ENCODE measurements around the gene KIAA1958. TPM values are rescaled to one million over a fixed set of nuclear protein-coding genes. Genes with fewer than 3 reads are reported as not detected.

KIAA1958 gene
- total and polyA plus RNA-seq, 10 of the 15 experiments (the other 5 are each of a cell fraction or from before 2014, with no cell fraction given) = 0.53 to 8.7 (median 4.0) TPM

DNA sequence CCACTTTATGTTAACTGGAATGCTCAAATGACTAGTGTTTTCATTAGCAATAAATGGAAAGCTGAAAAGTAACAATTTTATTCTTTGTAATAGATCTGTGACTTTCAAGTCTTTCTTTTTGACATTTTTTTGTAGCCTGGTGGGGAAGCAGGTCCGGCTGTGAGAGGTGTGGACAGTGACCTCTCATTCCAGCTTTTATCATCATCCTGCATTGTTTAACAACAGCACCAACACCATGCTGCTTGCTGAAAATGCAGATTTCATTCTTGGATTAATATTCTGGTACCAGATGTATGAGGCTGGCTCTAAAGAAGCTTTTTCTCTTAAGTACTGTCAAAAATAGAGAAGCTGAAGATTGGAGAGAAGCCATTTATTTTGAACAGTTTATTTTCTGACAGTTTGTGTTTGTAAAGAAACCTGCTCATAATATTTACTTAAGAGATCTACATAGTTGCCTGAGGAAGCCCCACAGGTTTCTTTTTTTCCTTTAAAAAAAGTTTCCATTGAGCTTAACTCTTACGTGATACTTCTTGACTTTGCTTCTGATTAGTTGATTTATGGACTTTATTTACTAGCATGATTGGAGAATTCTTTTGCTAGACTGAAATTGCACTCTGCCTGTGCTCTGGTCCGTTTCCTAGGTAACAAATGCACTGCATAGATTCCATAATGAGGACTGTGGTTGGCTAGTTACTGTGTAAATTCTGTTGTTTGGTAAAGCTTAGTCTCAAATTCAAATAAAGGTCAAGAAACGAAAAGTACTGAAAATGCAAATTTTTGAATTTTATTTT, 3.4 kb downstream of the KIAA1958 start:
- no peak for FAIRE-seq
- no peak overlapping the region; the same call in 1 of the 2 replicates for H3K4me2 ChIP-seq (ENCODE audit: control insufficient read depth, insufficient read depth)
- H3K4me1 ChIP-seq (ENCODE audit: control insufficient read depth, insufficient read depth, low read length) = no peaks in the 10 kb centered on the region
- no peak for TF ChIP-seq SKIL (IDR thresholded peaks at IDR 0.05; ENCODE audit: low read depth, poor library complexity, severe bottlenecking)
- TF ChIP-seq ETV6 (conservative IDR thresholded peaks at IDR 0.05 in 1 of 2, IDR thresholded peaks at IDR 0.05 in 1 of 2; ENCODE audit: borderline replicate concordance in 1 of 2, low read depth in 1 of 2) = no peak
- TF ChIP-seq HDAC2 (IDR thresholded peaks at IDR 0.05) = no peak
- no peak for TF ChIP-seq DPF2 (IDR thresholded peaks at IDR 0.05)
- TF ChIP-seq ESRRA (IDR thresholded peaks at IDR 0.05; ENCODE audit: low read length) = no peak
- 0 out of 2 replicates have a peak, but pooled peaks have one; percentile 35 for TF ChIP-seq RFX5 (IDR thresholded peaks at IDR 0.05; ENCODE audit: low read depth, low read length)
- TF ChIP-seq ZNF384 (IDR thresholded peaks at IDR 0.05; ENCODE audit: borderline replicate concordance, low read depth, low read length) = no peak
- H3K27ac ChIP-seq (ENCODE audit: control insufficient read depth, insufficient read depth) = no peak overlapping the region
- RAD21 ChIA-PET (ENCODE audit: unreplicated experiment) = interaction anchor here (1.0 kb wide), 1 partner anchor 221 kb away, joined by 3 read pairs; no protein-coding TSS in a partner anchor
- H3K36me3 ChIP-seq (ENCODE audit: control insufficient read depth in 2 of 2, insufficient read depth in 2 of 2, low read length in 1 of 2) = peaks cover 0 to 6% of the 10 kb centered on the region in 2 experiments; a peak in 2 of 4 replicates
- no peak overlapping the region for H3K9ac ChIP-seq (ENCODE audit: control insufficient read depth, insufficient read depth, low read length)
- no peaks in the 10 kb centered on the region for H3K27me3 ChIP-seq (replicated peaks in 1 of 2; ENCODE audit: control insufficient read depth in 2 of 2, insufficient read depth in 2 of 2, low read length in 1 of 2)
- H3K9me3 ChIP-seq (replicated peaks; ENCODE audit: control insufficient read depth, insufficient read depth, low read length) = peaks cover 16% of the 10 kb centered on the region
- POLR2A ChIA-PET = interaction anchor here (1.0 kb wide), 1 partner anchor 9 kb away, joined by 3 read pairs; no protein-coding TSS in a partner anchor
- no peak for ATAC-seq
- intact Hi-C loops (cut with micrococcal nuclease; ENCODE audit: unreplicated experiment) = loop anchor here (1.0 to 5.0 kb wide), 2 partner anchors 57 to 330 kb away; no protein-coding TSS in a partner anchor
- no peak for DNase-seq (ENCODE audit: low read depth, low spot score)
- H4K20me1 ChIP-seq (ENCODE audit: control insufficient read depth, insufficient read depth) = no peaks in the 10 kb centered on the region
- H3K4me3 ChIP-seq = no peak overlapping the region
- WGBS (ENCODE audit: insufficient coverage, insufficient replicate concordance, low lambda C conversion rate, missing lambda C conversion rate) = 79% methylated on average over 4 of the region's 4 CpGs
- no TSS peak for BruUV-seq (replicated peaks)
- peaks cover 27% of the 10 kb centered on the region for H3K79me2 ChIP-seq (ENCODE audit: control insufficient read depth, insufficient read depth, low read length)
- in situ Hi-C loops (cut with MboI) = no loop called here
- no peak overlapping the region for H2AFZ ChIP-seq (ENCODE audit: control insufficient read depth, low read depth, low read length)
- SMC1A ChIA-PET (ENCODE audit: uncharacterized antibody, unreplicated experiment) = interaction anchor here (0.9 to 1.5 kb wide), 6 partner anchors 11 to 330 kb away, joined by 3 to 5 read pairs (median 4); no protein-coding TSS in a partner anchor
- CTCF ChIA-PET = interaction anchor here (0.6 to 2.4 kb wide), 9 partner anchors 11 to 377 kb away, joined by 3 to 8 read pairs (median 3); no protein-coding TSS in a partner anchor

Data from GM12878 (cell line).